Gastrocnemius medialis (tissue), 4 donors: Measurements from ENCODE around the gene MAEA.

Experiments
- CTCF ChIP-seq, 5 experiments: fragments of 450-650 bp in 3 of 5; fragments of 200-600 bp in 2 of 5; sonication (generic) in 2 of 5; IDR thresholded peaks in 4 of 5; conservative IDR thresholded peaks in 1 of 5; 1 replicate in 4 of 5; 2 replicates in 1 of 5; pipeline ENCODE4 v1.5.1; 2016 to 2019; ENCODE audit warnings: antibody characterized with exemption in 5 of 5, mild to moderate bottlenecking in 3 of 5, moderate library complexity in 3 of 5
- POLR2A ChIP-seq, 2 donors: fragments of 450-650 bp; IDR thresholded peaks; one replicate each; pipeline ENCODE4 v1.6.1; 2017; ENCODE audit warnings: antibody characterized with exemption in 2 of 2, mild to moderate bottlenecking in 2 of 2, moderate library complexity in 2 of 2

- TF ChIP-seq CTCF (IDR thresholded peaks at IDR 0.05 in 4 of 5, conservative IDR thresholded peaks at IDR 0.05 in 1 of 5) (no peak), POLR2A (IDR thresholded peaks at IDR 0.05) (no peak)
Measured at GRCh38 chr4:1255699-1256098, 34.0 kb upstream of the MAEA start.
